ENCODE data around the gene HOXD3.

GRCh38 chr2:176139661-176140512 is 17.2 kb upstream of the HOXD3 start:
- TF ChIP-seq CTCF (IDR thresholded peaks at IDR 0.05): no peak
- TF ChIP-seq POLR2AphosphoS5 (IDR thresholded peaks at IDR 0.05): no peak

All from gastroesophageal sphincter (tissue), 3 donors.